Astrocyte of the cerebellum (primary cell): ENCODE results near the gene CBX8.

Source experiments
- DNase-seq: peaks from one replicate; pipeline ENCODE4 v3.0.0-alpha.2; 2011; ENCODE audit warnings: low read depth
- H3K4me3 ChIP-seq: 2 replicates; pipeline ENCODE4 v1.5.1; 2011; ENCODE audit warnings: mild to moderate bottlenecking, low read depth, low read length, moderate library complexity
- CTCF ChIP-seq: IDR thresholded peaks from 2 replicates; pipeline ENCODE4 v1.5.1; 2012; ENCODE audit warnings: low read length, low read depth, moderate library complexity, mild to moderate bottlenecking; ENCODE audit errors: missing control alignments
- in situ Hi-C: cut with HindIII; loops from 2 replicates; pipeline ENCODE4 v1.10.0; 2017; ENCODE audit warnings: low sequenced_read_pairs

CBX8 gene

GRCh38 chr17:79842656-79843473, 46.0 kb upstream of the CBX8 start:
- DNase-seq: no peak
- in situ Hi-C loops: no loop called here
- no peak for TF ChIP-seq CTCF
- H3K4me3 ChIP-seq: peak overlapping the region; percentile 42

- in situ Hi-C loops: no loop called here
- no peak for TF ChIP-seq CTCF
- no peak for DNase-seq
- no peak overlapping the region for H3K4me3 ChIP-seq
These were observed 45.3 kb upstream of the CBX8 start for GRCh38 chr17:79842136-79842655.

GRCh38 chr17:79841369-79842135, 44.7 kb upstream of the CBX8 start:
- no peak for DNase-seq
- no peak overlapping the region for H3K4me3 ChIP-seq
- TF ChIP-seq CTCF: no peak
- in situ Hi-C loops: no loop called here

- in situ Hi-C loops: no loop called here
- no peak for DNase-seq
- H3K4me3 ChIP-seq: no peak overlapping the region
- no peak for TF ChIP-seq CTCF
These were observed 44.1 kb upstream of the CBX8 start for GRCh38 chr17:79840989-79841286.

GRCh38 chr17:79840269-79840988, 43.6 kb upstream of the CBX8 start:
- H3K4me3 ChIP-seq: no peak overlapping the region
- in situ Hi-C loops: no loop called here
- peak; percentile 17 for TF ChIP-seq CTCF
- no peak for DNase-seq
